Right cardiac atrium (tissue), 5 donors: ENCODE data around the gene TRIM2. TPM values are rescaled to one million over a fixed set of nuclear protein-coding genes. Genes with fewer than 3 reads are reported as not detected.

ENCODE experiments used
- ATAC-seq, 2 donors: fragments of 200-7000 bp; cut with Tn5 transposase; one replicate each; pipeline versions ENCODE4 v1.8.0 to v1.9.1; 2020; ENCODE audit warnings: moderate library complexity in 2 of 2, mild to moderate bottlenecking in 1 of 2
- DNase-seq, 3 donors: peaks; one replicate each; pipeline ENCODE4 v3.0.0-alpha.2; 2020
- H3K27ac ChIP-seq: one replicate; pipeline ENCODE4 v1.5.1; 2013; ENCODE audit warnings: mild to moderate bottlenecking, low read length, control low read depth, moderate library complexity
- H3K27me3 ChIP-seq: one replicate; pipeline ENCODE4 v1.6.1; 2013; ENCODE audit not compliant: control insufficient read depth, insufficient read depth
- H3K4me1 ChIP-seq: one replicate; pipeline ENCODE4 v1.6.1; 2013; ENCODE audit warnings: low read length; ENCODE audit not compliant: control insufficient read depth, insufficient read depth
- H3K4me3 ChIP-seq: one replicate; pipeline ENCODE4 v1.5.1; 2013; ENCODE audit warnings: low read length, control low read depth
- H3K9me3 ChIP-seq: one replicate; pipeline ENCODE4 v1.6.1; 2013; ENCODE audit warnings: low read length; ENCODE audit not compliant: control insufficient read depth
- WGBS: extraction: QIAGEN DNeasy Blood & Tissue Kit; methylation state at CpG from one replicate; pipeline ENCODE4 v1.1.7; 2013; 5-methylcytosine and 5-hydroxymethylcytosine counted together
- intact Hi-C, 4 donors: fragments of 100-400 bp; cut with DNase I; formaldehyde crosslinking; loops; one replicate each; pipeline versions ENCODE4 v1.11.0 to v1.14.0; 2022 to 2023
- polyA plus RNA-seq: library from polyadenylated mRNA; stranded (reverse); fragments of 200-250 nt; gene quantifications from one replicate; pipeline ENCODE4 v1.2.3, GENCODE V29; 2013
- total RNA-seq, 4 donors: library from RNA; stranded (reverse); fragmentation: NEBNext Ultra II Directional; extraction: Animal tissue kit (Norgen Biotek cat#: 25700); gene quantifications; one replicate each; pipeline ENCODE4 v1.2.1, GENCODE V29; 2021
- donor health status: healthy with polysubstance abuse.
- donor health status: DM: no; HTN: yes; CAD: no.
- donor health status: DM: no; HTN: no; CAD: no.
- donor health status: DM: no; HTN: yes; CAD: no; lungs with severe emphysema.
- donor health status: DM: yes; HTN: yes; CAD: no.

The TRIM2 gene
- total and polyA plus RNA-seq, 5 donors: 7.6 to 45.3 (median 28.4) TPM

GRCh38 chr4:153375303-153375702 is 171.1 kb downstream of the TRIM2 start:
- DNase-seq (no peak), ATAC-seq (no peak)
- Histone ChIP-seq H3K4me1 (no peaks in the 10 kb centered on the region), H3K27me3 (no peaks in the 10 kb centered on the region), H3K9me3 (no peaks in the 10 kb centered on the region), H3K4me3 (no peak overlapping the region), H3K27ac (no peak overlapping the region)
- WGBS: 94% methylated on average over 1 of the region's 1 CpG
- intact Hi-C loops: no loop called here

GRCh38 chr4:153383131-153383530 is 178.9 kb downstream of the TRIM2 start:
- Histone ChIP-seq H3K27ac (no peak overlapping the region), H3K4me3 (no peak overlapping the region), H3K9me3 (no peaks in the 10 kb centered on the region), H3K27me3 (no peaks in the 10 kb centered on the region), H3K4me1 (no peaks in the 10 kb centered on the region)
- ATAC-seq: no peak
- intact Hi-C loops: no loop called here
- no peak for DNase-seq
- 43% methylated on average over 4 of the region's 4 CpGs for WGBS

GRCh38 chr4:153384160-153384559 is 179.9 kb downstream of the TRIM2 start:
- Histone ChIP-seq H3K27me3 (no peaks in the 10 kb centered on the region), H3K9me3 (no peaks in the 10 kb centered on the region), H3K27ac (no peak overlapping the region), H3K4me1 (no peaks in the 10 kb centered on the region), H3K4me3 (no peak overlapping the region)
- no peak for DNase-seq
- ATAC-seq: no peak
- intact Hi-C loops: no loop called here
- WGBS: 95% methylated on average over 1 of the region's 1 CpG

- no peak for DNase-seq
- Histone ChIP-seq H3K4me3 (no peak overlapping the region), H3K27ac (no peak overlapping the region), H3K9me3 (no peaks in the 10 kb centered on the region), H3K4me1 (no peaks in the 10 kb centered on the region), H3K27me3 (no peaks in the 10 kb centered on the region)
- no peak for ATAC-seq
- WGBS: 90% methylated on average over 2 of the region's 2 CpGs
- intact Hi-C loops: no loop called here
These were observed 181.5 kb downstream of the TRIM2 start for GRCh38 chr4:153385784-153386183.

- Histone ChIP-seq H3K4me1 (no peaks in the 10 kb centered on the region), H3K27me3 (no peaks in the 10 kb centered on the region), H3K27ac (no peak overlapping the region), H3K4me3 (no peak overlapping the region), H3K9me3 (no peaks in the 10 kb centered on the region)
- intact Hi-C loops: no loop called here
- WGBS: 90% methylated on average over 4 of the region's 4 CpGs
- ATAC-seq (no peak), DNase-seq (no peak)
These were observed 183.7 kb downstream of the TRIM2 start for GRCh38 chr4:153387981-153388380.

Other genes starting within 250 kb of the TRIM2 start
- gene MND1, start 140.2 kb downstream of the TRIM2 start, total RNA-seq: under 1 TPM in 2 of 4 donors, not detected in 2; 0.41 to 0.54 TPM
- 0.20 TPM for gene MND1, start 140.2 kb downstream of the TRIM2 start, polyA plus RNA-seq